HG02840 (cell line): ENCODE measurements around the gene HAS3.

Experiments used
- ATAC-seq: cut with Tn5 transposase; IDR thresholded peaks from one replicate; pipeline ENCODE4 v1.9.1; 2021; ENCODE audit warnings: mild to moderate bottlenecking, moderate library complexity, moderate number of reproducible peaks; ENCODE audit not compliant: unreplicated experiment, low FRiP score

HAS3 gene

GRCh38 chr16:69088684-69089083, 16.8 kb upstream of the HAS3 start:
- no peak for ATAC-seq

- ATAC-seq = no peak
Measured at GRCh38 chr16:69089091-69089910, 16.2 kb upstream of the HAS3 start.

- no peak for ATAC-seq
Measured at GRCh38 chr16:69093974-69094373, 11.5 kb upstream of the HAS3 start.

DNA sequence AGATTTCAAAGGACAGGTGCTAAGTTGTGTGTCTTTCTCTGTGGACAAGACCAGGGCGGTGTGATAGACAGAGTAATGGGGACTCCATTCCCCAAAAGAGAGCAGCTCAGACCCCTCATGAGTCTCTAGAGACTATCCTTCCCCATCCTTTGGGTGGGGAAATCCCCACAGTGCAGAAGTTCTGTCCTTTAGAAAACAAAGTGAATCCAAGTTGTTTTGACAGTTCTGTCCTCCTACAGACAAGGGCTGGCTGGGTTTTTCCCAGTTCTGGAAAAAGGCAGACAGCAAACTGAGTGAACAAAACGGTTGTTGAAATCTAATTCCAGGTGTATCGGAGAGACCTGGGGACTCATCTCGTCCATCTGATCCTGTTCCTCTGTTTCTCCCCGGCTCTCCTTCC, 11.0 kb upstream of the HAS3 start:
- ATAC-seq = no peak

DNA sequence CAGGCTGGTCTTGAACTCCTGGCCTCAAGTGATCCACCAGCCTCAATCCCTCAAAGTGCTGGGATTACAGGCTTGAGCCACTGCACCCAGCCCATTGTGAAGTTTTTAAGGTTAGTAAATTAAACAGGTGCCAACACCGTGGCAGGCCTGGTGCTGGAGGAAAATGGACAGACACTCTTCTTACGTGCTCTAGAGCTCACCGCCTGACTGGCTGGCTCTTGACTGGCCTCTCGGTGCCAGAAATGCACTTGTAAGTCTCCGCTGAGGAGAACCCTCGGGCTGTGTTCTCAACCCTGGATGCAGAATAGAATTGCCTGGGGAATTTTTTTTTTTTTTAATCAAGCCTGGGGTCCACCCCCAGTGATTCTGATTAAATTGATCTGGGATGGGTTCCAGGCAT, 10.3 kb upstream of the HAS3 start:
- no peak for ATAC-seq

DNA sequence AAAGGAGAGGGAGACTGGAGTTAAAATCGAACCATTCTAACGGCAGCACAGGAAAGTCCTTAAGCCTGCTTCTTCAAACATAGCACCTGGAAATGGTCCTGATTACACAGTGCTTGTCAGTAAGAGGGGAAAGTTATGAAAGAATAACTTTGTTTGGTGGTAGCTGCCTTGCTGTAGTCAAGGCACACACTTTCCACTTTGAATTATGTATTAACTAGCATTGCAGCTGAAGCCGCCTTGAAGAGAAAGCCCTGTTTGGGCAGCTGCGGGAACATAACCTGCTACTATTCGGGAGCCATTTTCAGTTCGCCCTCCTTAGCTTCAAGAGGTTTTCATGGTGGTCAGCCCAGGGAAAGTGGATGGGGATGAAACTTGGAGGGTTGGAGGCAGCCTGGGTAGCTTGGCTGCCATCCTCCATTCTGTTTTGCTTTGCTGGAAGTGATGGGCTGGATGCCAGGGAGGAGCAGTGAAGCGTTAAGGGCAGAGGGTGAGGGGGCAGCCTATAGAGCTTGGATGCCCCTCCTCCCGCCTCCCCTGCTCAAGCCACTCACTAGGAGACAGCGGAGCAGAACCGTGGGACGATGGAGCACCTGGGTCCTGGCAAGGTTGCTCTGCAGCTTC, 5.3 kb upstream of the HAS3 start:
- no peak for ATAC-seq

GRCh38 chr16:69106491-69107315, 1.2 kb downstream of the HAS3 start:
- ATAC-seq = no peak

- no peak for ATAC-seq
Measured at GRCh38 chr16:69107316-69107962, 2.0 kb downstream of the HAS3 start.

DNA sequence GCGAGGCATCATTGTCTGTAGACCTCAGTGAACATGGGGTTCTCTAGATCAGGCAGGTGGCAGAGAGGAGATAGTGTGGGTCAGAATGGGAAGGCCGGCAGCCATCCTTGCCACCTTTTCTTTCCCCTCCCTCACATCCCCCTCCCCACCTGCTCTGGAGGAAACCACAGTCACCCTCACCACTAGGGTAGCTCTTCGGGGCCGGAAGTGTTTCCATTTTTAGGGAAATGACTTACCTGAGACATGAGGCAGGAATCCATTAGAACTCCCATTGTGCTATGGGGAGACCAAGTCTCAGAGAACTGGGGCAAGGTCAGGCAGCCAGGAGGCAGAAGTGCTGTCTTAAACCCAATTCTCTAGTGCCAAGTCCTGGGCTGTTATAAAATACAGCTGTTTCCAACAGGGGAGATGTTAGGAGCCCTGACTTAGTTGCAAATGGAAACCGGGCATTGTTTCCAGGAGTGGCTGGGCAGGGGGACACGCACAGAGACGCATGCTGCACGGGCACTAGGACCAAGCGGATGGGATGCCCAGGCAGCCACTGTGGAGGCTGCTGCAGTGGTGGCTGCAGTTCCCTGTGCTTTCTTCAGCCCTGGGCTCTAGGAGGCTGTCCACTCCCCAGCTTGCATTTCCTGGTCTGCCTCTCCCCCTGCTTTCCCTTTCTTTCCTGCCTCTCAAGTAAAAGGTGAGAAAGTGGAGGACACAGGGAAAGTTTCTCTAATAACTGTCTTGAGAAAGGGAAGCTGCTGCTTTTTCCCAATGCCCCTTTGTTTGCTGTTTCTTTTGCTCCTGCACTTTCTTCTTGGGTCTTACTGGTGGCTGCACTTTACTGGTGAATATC, 2.8 kb downstream of the HAS3 start:
- no peak for ATAC-seq

- no peak for ATAC-seq
Measured at GRCh38 chr16:69108905-69109252, 3.4 kb downstream of the HAS3 start.

- no peak for ATAC-seq
Measured at GRCh38 chr16:69109486-69110270, 4.2 kb downstream of the HAS3 start.

- ATAC-seq = no peak
Measured at GRCh38 chr16:69110406-69110805, 5.0 kb downstream of the HAS3 start.

- no peak for ATAC-seq
Measured at GRCh38 chr16:69111216-69111875, 5.9 kb downstream of the HAS3 start.

DNA sequence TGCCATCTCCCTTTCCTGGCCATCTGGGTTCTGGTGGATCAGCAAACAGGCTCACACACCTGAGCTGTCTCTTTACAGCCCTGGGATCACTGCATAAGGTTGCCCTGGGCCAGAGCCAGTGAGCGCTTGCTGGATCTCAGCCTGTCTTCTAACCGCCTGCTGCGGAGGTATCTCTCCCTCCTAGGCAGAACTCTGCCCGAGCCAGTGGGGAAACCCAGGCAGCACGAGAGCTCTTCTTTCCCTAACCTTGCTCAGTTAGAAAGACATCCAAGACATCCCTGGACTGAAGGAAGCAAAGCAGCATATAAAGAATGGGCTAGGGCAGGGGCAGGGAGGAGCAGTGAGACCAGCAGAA, 6.4 kb downstream of the HAS3 start:
- no peak for ATAC-seq

DNA sequence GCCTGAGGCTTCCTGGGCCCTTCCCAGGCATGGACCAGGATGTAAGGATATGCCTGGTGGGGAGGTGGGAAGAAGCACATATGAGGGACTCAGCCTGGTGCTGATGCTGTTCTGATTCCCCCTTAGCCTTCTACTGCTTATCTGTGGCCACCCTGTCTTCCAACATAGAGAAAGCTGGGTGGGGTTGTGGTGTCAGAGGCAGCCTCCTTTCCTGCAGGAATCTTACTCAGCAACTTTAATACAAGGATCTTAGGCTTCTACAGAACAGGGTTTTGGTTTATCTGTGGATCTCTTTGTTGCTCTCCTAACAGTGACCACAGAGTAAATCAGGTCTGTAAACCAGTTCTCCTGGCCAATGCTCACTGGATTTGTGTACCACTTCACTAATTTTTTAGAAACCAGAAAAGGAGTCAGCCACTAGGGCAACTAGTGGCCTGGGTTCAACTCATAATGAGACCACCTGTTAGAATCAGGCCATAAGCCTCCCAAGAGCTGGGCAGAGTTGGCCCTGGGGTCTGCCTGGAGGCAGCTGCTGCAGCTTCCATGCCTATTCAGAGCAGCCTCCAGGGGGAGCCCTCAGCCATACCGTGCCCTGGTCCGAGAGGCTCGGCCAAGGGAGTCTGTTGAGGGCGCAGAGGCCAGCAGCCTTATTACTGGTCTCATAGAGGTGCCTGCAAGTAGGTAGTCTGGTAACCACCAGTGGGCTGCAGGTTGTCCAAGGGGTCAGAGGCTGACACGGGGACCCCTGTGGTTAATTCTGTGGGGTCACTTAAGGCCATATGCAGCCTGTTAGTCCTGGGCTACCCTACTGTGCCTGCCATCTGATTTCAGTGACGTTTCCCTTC, 7.1 kb downstream of the HAS3 start:
- no peak for ATAC-seq

DNA sequence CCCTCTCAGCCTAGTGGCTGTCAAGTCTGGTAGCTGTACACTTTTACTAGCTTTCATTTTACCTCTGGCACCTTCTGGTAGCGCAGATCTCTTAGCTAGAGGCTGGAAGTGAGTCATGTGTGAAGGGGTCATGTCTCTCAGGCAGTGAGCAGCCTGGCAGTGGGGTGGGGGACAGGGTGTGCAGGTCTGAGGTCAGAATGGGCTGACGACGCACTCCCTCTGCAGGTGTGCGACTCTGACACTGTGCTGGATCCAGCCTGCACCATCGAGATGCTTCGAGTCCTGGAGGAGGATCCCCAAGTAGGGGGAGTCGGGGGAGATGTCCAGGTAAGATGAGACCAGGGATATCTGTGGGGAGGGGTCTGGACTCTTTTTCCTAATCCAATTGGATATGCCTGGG, 7.8 kb downstream of the HAS3 start:
- ATAC-seq = no peak

DNA sequence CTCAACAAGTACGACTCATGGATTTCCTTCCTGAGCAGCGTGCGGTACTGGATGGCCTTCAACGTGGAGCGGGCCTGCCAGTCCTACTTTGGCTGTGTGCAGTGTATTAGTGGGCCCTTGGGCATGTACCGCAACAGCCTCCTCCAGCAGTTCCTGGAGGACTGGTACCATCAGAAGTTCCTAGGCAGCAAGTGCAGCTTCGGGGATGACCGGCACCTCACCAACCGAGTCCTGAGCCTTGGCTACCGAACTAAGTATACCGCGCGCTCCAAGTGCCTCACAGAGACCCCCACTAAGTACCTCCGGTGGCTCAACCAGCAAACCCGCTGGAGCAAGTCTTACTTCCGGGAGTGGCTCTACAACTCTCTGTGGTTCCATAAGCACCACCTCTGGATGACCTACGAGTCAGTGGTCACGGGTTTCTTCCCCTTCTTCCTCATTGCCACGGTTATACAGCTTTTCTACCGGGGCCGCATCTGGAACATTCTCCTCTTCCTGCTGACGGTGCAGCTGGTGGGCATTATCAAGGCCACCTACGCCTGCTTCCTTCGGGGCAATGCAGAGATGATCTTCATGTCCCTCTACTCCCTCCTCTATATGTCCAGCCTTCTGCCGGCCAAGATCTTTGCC, 9.0 kb downstream of the HAS3 start:
- ATAC-seq = no peak

GRCh38 chr16:69114976-69115355, 9.5 kb downstream of the HAS3 start:
- no peak for ATAC-seq
